Coronary artery (tissue), 2 donors: ENCODE measurements around the gene FBXL15.

ENCODE experiments used
- DNase-seq: peaks from one replicate; pipeline ENCODE4 v3.0.0-alpha.2; 2017; ENCODE audit warnings: low spot score
- H3K27ac ChIP-seq, 2 donors: fragments of 200-600 bp; sonication (generic); one replicate each; pipeline ENCODE4 v1.5.1; 2016 to 2019
- H3K4me3 ChIP-seq: fragments of 200-600 bp; sonication (generic); 2 replicates; pipeline ENCODE4 v1.5.1; 2016; ENCODE audit warnings: mild to moderate bottlenecking, moderate library complexity
- CTCF ChIP-seq: fragments of 200-600 bp; sonication (generic); IDR thresholded peaks from one replicate; pipeline ENCODE4 v1.5.1; 2019; ENCODE audit warnings: antibody characterized with exemption

The FBXL15 gene

GRCh38 chr10:102394079-102394800 lies 26.4 kb upstream of the FBXL15 start:
- DNase-seq = peak; percentile 96
- Histone ChIP-seq H3K27ac (peak overlapping the region; percentile 97 to 98), H3K4me3 (peak overlapping the region; percentile 90)
- peak; percentile 36 for TF ChIP-seq CTCF

GRCh38 chr10:102394801-102395399 lies 25.7 kb upstream of the FBXL15 start:
- no peak for DNase-seq
- Histone ChIP-seq H3K27ac (peak overlapping the region; percentile 97 to 98), H3K4me3 (peak overlapping the region; percentile 90)
- TF ChIP-seq CTCF = no peak

- peak within 1 kb of the TSS; percentile 90 for H3K4me3 ChIP-seq
Measured at GRCh38 chr10:102395400-102396316, 25.0 kb upstream of the FBXL15 start, which contains the start of gene NFKB2. TSS of gene NFKB2 (plus strand) at chr10:102395705. CDS start at chr10:102395960, 255 bp downstream.

GRCh38 chr10:102396317-102396650 lies 24.4 kb upstream of the FBXL15 start:
- Histone ChIP-seq H3K27ac (peak overlapping the region; percentile 97 to 98), H3K4me3 (peak overlapping the region; percentile 90)
- DNase-seq = no peak
- TF ChIP-seq CTCF = no peak

More at GRCh38 chr10:102395400-102396316, 25.0 kb upstream of the FBXL15 start, which contains the start of gene NFKB2:
- peak within 1 kb of the TSS; percentile 97 to 98 for H3K27ac ChIP-seq
- peak; percentile 93 for DNase-seq
- no peak for TF ChIP-seq CTCF

GRCh38 chr10:102396730-102397151 lies 23.9 kb upstream of the FBXL15 start:
- Histone ChIP-seq H3K27ac (peak overlapping the region in 1 of 2 donors; percentile 98), H3K4me3 (peak overlapping the region; percentile 90)
- TF ChIP-seq CTCF = no peak
- DNase-seq = no peak

- no peak for TF ChIP-seq CTCF
- DNase-seq = no peak
- no peak overlapping the region for H3K4me3 ChIP-seq
- H3K27ac ChIP-seq = no peak overlapping the region
Measured at GRCh38 chr10:102397222-102398171, 23.1 kb upstream of the FBXL15 start.
